NCI-H226 (cell line): ENCODE measurements around the gene ZNF121.
"Not testable (repeated sequence)": the region's sequence is repeated elsewhere in the genome, so short reads cannot be mapped to it uniquely, and the experiment has no call there.

Experiments
- DNase-seq: peaks from one replicate; pipeline ENCODE4 v3.0.0-alpha.2; 2015

The ZNF121 gene

DNA sequence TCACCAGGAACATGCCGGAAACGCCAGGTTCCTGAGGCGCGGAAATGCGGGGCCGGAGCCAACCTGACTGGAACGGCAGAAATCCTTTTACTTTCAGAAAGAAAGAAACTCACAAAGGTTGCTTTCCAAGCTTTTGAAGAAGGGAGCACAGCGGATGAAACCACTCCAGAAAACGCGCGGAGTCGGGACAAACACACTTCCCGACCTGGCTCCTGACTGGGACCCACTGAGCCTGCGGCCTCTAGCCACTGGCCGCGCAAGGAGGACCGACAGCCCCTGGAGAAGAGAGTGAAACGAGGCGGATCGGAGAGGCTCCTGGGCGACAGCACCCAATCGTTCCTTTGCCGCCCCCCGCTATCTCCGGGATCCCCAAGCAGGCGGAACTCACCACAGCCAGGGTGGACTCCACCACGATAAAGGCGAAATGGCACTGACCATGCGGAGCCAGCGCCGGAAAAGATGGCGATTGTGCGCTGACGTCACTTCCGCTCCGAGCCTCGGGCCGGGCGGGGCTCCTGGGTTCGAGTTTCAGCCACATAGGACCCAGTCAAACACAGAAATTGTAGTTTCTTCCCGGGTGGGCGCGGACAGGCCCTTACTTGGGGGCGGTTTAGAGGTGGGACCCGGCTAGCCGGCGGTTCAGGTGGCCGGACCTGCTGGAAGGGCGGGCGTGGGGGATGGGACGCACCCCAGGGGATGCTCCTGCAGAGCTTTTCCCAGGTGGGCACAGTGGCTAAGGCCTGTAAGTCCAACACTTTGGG, at the start of gene ZNF121:
Gene ZNF121, minus strand, starts transcription at position 432 of the 761 bp plus-strand sequence. CDS start 16,407 bp downstream, outside the sequence.
- DNase-seq = peak; percentile 76

DNA sequence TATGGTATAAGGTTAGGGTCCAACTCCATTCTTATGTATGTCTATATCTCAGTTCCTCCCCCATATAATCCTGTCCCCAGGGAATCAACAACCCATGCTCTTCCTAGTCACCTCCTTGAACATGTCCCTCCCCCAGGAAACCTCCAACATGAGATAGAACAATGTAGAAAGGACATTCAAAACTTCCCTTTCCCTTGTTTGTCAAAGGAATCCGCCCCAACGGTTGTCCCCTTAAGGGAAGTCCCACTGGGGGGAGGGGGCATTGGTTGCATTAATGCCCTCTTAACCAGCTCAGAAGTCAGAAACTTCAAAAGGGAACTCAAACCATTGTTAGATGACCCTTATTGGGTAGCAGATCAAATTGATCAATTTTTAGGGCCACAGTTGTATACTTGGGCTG, 43.6 kb upstream of the ZNF121 start:
- DNase-seq = no peak

DNA sequence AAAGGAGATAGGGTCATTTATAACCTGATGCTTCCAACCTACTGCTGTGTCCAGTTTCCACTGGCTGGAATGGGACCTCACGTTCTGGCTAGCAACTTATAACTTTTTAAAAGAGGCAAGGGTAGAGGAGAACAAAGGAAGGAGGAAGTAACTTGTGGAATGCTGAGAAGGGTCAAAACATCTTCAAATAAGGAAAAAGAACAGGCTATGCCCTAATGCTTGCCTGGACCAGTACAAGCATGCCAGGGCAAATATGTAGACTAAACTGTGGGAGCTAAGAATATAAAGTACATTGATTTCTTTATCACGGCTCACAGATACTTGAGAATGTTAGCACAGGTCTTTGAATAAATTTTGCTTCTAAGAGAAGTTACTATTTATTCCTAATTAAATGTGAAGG, 38.2 kb upstream of the ZNF121 start:
- DNase-seq = no peak

DNA sequence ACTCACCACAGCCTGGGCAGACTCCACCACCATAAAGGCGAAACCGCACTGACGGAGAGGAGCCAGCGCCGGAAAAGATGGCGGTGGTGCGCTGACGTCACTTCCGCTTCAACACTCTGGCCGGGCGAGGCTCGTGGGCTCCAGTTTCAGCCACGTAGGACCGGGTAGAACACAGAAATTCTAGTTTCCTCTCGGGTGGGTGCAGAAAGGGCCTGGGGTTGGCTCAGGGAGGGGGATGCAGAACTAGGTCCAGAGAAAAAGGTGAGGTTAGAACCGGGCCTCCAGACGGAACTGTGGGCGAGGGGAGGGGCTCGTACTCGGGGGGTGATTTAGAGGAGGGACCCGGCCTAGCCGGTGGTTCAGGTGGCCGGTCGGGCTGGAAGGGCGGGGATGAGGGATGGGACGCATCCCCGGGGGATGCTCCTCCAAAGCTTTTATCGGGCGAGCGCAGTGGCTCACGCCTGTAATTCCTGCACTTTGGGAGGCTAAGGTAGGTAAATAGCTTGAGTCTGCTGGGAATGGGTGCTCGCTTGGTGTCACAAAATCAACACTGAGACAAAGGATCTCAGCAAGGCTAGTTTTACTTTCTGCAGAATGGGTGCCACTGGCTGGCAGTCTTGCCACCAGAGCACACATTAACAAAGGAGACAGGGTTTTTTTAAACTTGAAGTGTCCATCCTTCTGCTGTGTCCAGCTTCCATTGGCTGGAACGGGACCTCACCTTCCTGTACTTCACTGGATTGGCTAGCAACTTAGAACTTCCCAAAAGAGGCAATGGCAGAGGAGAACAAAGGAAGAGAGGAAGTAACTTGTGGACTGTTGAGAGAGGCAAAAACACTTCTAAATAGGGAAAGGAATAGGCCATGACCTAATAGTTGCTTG, 37.1 kb upstream of the ZNF121 start, which contains the start of gene ZNF561:
Gene ZNF561, minus strand, starts transcription at position 77 of the 882 bp plus-strand sequence. CDS start 1,776 bp downstream, outside the sequence.
- DNase-seq = peak; percentile 82

DNA sequence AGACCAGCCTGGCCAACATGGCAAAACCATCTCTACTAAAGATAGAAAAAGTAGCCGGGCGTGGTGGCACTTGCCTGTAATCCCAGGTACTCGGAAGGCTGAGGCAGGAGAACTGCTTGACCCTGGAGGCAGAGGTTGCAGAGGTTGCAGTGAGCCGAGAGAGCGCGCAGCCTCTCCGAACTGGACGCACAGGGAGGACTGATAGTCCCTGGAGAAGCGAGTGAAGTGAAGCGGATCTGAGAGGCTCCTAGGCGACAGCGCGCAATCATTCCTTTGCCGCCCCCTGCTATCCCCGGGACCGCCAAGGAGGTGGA, 36.5 kb upstream of the ZNF121 start:
- no peak for DNase-seq

DNA sequence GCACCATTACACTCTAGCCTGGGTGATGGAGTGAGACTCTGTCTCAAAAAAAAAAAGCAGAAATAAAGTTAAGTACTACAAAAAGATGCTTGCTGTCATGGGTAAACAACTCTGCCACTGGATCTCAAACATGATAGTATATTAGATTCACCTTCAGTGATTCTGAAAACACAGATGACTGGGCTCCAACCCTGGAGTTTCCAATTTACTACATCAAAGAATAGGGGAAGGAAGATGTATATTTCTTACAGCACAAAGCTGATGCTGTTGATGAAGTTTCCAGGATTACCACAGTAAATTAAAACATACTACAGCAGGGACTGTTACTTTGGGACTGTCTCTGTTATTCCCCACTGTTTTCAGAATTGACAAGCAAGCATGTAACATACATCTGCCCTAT, 31.5 kb upstream of the ZNF121 start:
- no peak for DNase-seq

DNA sequence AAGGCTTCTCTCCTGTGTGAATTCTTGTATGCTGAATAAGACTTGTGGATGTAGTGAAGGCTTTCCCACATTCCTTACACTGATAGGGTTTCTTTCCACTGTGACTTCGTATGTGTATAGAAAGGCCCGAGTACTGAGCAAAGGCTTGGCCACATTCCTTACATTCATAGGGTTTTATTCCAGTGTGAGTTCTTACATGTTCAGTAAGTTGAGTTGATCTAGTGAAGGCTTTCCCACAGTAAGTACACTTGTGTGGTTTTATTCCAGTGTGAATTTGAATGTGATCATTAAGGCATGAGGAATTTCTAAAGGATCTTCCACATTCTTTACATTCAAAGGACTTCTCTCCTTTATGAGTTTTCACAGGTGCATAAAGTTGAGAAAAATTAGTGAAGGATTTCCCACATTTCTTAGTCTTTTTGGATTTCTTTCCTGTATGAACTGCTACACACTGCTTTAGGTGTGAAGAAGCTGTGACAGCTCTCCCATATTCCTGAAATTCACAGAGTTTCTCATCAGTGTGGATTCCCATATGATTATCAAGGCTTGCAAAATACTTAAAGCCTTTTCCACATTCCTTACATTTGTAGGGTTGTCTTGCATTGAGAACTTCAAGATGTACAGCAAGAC, 26.3 kb upstream of the ZNF121 start:
- DNase-seq = no peak

DNA sequence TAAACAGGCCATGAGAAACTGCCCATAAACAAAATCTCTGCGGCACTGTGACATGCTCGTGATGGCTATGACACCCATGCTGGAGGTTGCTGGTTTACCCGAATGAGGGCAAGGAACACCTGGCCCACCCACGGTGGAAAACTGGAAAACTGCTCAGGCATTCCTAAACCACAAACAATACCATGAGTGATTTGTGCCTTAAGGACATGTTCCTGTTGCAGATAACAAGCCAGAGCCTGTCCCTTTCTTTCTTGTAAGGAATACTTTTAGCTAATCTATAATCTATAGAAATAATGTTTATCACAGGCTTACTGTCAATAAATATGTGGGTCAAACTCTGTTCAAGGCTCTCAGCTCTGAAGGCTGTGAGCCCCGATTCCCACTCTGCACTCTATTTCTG, 24.6 kb upstream of the ZNF121 start:
- no peak for DNase-seq

DNA sequence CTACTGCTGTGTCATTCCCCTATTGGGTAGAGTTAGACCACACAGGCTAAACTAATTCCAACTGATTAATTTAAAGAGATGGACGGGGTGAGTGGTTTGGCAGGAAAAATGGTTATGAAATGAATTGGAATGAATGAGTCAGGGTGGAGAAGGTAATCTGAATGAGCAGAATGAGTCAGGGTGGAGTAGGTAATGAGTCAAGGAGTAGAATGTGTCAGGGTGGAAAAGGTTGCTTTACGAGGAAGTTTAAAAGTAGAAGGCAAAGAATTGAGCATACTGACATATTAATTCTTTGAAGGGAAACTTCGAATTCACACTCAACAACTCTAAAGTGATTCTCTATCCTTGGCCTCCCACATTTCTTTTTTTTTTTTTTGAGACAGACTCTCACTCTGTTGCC, 12.7 kb upstream of the ZNF121 start:
- DNase-seq = peak; percentile 88

DNA sequence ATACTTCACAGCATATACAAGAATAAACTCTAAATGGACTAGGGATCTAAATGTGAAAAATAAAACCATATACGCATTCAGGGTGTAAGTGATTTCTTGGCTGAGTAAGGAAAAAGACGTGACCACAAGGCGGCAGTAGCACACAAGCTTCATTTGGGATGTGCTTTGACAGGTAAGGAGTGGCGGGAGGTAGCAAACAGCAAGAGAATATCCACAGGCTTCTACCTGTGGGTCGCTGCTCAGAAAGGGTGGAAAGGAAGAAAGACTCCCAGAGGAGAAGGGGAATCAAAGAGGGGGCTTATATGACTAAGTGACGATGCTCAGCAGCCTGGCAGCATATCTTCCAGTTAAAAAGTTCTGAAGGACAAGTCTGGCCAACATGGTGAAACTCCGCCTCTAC, 2.5 kb upstream of the ZNF121 start:
- DNase-seq = peak; percentile 52

DNA sequence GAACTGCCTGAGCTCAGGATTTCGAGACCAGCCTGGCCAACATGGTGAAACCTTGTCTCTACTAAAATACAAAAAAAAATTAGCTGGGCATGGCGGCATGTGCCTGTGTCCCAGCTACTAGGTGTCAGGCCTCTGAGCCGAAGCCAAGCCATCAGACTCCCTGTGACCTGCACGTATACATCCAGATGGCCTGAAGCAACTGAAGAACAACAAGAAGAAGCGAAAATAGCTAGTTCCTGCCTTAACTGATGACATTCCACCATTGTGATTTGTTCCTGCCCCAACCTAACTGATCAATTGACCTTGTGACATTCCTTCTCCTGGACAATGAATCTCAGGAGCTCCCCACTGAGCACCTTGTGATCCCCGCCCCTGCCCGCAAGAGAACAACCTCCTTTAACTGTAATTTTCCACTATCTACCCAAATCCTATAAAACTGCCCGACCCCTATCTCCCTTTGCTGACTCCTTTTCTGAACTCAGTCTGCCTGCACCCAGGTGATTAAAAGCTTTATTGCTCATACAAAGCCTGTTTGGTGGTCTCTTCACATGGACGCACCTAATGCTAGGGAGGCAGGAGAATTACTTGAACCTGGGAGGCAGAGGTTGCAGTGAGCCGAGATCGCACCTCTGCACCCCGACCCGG, 2.1 kb downstream of the ZNF121 start:
- DNase-seq = not testable (repeated sequence)

DNA sequence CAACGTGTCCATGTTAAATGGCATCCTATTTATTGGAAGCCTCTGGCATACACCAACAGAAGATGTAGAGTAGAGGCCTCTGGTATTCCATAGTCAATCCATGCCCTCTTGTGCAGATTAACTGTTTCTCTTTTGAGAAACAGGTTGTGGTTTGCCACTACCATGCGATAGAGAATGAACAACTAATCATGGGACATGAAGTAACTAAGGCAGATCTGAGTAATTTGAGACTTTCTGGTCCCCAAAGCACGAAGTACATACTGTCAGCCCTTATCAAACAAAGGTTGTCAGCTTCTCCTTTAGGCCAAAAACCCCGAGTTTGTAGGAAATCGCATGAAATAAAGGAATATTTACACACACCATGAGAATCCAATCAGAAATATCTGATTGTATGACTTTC, 3.6 kb downstream of the ZNF121 start:
- DNase-seq = no peak

DNA sequence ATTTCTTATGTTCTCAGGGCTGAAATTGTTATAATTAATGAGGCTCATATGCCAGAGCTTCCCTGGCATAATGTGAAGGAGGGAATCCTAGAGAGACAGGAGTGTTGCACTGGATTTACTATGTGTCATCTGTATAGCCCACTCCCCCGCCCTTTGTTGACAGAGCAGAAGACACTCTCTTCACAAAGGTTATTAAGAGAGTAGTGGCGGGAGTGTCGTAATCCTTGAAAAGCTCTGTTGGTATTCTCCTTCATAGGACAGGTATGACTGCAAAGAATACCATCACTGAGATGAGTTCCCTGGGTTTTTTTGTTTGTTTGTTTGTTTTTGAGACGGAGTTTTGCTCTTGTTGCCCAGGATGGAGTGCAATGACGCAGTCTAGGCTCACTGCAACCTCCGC, 14.0 kb downstream of the ZNF121 start:
- no peak for DNase-seq

DNA sequence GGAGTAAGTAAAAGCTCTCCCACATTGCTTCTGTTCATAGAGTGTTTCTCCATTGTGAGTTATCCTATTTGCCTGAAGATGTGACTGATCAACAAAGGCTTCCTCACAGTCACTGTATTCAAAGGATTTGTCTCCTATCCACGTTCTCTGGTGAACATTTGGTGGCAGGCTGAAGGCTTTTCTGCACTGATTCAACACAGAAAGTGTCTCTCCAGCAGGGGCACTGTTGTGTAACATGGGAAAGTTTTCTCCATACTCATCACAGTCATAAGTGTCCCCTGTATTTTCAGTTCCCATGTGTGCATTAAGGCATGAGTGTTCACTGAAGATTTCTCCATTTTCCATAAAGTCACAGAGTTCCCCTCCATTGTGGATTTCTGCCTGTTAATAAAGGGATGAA, 17.6 kb downstream of the ZNF121 start:
- DNase-seq = no peak

DNA sequence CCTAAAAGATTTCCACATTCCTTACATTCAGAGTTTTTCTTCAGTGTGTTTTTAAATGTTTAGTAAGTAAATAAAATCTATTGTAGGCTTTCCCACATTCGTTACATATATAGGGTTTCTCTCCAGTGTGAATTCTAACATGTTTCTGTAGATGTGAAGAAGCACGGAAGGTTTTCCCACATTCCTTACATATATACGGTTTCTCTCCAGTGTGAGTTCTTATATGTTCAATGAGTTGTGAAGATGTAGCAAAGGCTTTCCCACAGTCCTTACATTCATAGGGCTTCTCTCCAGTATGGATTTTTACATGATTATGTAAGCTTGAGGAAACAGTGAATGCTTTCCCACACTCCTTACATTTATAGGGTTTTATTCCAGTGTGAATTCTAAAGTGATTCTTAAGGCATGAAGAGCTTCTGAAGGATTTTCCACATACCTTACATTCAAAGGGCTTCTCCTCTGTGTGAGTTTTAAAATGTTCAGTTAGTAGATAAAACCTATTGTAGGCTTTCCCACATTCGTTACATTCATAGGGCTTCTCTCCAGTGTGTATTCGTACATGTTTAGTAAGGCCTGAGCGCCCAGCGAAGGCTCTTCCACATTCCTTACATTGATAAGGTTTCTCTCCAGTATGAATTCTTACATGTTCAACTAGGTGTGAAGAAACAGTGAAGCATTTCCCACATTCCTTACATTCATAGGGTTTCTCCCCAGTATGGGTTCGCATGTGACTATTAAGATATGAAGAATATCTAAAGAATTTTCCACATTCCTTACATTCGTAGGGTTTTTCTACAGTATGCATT, 18.2 kb downstream of the ZNF121 start:
- DNase-seq = no peak

DNA sequence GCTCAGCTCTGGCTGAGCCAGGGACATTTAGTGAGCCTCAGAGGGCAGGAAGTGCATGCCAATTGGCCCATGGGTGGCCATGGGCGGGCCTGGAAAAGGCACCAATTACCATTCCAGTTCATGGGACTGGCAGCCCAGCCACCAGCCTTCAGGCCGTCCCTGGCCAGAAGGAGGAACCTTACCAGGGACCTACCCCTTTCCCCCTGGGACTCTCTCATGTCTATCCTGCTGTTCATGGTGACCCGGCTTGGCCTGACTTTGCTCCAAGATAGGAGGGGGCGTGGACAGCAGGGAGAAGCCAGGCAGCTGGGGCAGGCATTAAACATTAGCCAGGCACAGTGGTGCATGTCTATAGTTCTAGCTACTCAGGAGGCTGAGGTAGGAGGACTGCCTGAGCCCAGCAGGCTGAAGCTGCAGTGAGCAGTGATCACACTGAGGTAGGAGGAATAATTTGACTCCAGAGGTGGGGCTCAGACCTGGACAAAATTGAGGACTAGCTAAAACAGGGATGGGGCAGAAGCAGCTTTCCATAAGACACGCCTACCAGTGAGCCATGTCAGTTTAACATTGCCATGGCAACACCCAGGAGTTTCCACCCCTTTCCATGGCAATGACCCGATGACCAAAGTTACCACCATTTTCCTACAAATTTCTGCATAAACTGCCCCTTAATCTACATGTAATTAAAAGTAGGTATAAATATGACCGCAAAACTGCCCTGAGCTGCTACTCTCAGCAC, 31.6 kb downstream of the ZNF121 start:
- no peak for DNase-seq

DNA sequence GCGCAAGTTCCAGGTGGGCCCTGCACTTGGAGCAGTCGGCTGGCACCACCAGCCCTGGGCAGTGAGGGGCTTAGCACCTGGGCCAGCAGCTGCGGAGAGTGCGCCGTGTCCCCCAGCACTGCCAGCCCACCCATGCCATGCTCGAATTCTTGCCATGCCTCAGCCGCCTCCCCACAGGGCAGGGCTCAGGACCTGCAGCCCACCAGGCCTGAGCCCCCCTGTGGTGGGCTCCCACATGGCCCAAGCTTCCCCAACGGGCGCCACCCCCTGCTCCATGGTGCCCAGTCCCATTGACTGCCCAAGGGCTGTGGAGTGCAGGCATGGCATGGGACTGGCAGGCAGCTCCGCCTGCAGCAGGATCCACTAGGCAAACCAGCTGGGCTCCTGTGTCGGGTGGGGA, 36.4 kb downstream of the ZNF121 start:
- no peak for DNase-seq

DNA sequence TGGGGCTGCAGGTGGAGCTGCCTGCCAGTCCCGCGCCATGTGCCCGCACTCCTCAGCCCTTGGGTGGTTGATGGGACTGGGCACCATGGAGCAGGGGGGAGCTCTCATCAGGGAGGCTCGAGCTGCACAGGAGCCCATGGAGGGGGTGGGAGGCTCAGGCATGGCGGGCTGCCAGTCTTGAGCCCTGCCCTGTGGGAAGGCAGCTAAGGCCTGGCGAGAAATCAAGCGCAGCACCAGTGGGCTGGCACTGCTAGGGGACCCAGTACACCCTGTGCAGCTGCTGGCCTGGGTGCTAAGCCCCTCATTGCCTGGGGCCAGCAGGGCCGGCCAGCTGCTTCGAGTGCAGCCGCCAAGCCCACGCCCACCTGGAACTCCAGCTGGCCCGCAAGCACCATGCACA, 43.0 kb downstream of the ZNF121 start:
- DNase-seq = not testable (repeated sequence)

DNA sequence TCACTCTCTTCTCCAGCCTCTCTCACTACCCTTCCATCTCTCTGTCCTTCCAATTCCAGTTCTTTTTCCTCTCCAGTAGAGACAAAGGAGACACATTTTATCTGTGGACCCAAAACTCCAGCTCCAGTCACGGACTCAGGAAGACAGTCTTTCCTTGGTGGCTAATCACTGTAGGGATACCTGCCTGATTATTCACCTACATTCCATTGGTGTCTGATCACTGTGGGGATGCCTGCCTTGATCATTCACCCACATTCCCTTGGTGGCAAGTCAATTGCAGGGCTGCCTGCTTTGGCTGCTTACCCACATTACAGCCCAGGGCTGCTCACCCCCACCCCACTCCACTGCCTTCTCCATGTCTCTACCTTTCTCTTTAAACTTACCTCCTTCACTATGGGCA, 44.4 kb downstream of the ZNF121 start:
- DNase-seq = peak; percentile 4

DNA sequence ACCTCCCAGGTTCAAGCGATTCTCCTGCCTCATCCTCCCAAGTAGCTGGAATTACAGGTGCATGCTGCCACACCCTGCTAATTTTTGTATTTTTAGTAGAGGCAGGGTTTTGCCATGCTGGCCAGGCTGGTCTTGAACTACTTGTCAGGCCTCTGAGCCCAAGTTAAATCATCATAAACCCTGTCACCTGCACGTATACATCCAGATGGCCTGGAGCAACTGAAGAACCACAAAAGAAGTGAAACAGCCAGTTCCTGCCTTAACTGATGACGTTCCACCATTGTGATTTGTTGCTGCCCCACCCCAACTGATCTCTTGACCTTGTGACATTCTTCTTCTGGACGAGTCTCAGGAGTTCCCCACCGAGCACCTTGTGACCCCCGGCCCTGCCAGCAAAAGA, 45.1 kb downstream of the ZNF121 start:
- DNase-seq = not testable (repeated sequence)
